COLO829 (cell line): Measurements from ENCODE around the gene GRAP2.
A peak's percentile ranks its signal among the peaks of the same experiment; 100 is the strongest.

Experiments
- DNase-seq: peaks from one replicate; pipeline ENCODE4 v3.0.0; 2012; ENCODE audit warnings: low spot score

Gene GRAP2

GRCh38 chr22:39925909-39926679 is 25.2 kb downstream of the GRAP2 start:
- no peak for DNase-seq

DNA sequence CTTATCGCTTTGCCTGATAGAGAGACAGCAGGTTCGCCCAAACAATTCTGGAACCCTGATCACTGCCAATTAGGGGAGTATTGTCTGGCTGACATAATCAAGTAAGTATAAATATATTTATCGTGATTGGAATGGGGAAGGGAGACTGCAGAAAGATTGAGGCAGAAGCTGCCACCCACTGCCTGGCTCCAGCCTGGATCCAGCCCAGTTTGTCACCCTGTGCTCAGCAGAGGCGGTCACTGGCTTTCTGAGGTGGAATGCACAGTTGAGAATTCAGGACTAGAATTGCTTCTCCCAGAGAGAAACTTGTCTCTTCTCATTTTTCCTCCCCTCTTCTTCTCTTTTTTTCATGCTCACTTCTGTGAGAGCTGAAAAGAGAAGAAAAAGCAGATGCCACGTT is 25.9 kb downstream of the GRAP2 start:
- DNase-seq: no peak

GRCh38 chr22:39927544-39927943 is 26.7 kb downstream of the GRAP2 start:
- DNase-seq: no peak

- peak; percentile 66 for DNase-seq
These were observed 27.9 kb downstream of the GRAP2 start for GRCh38 chr22:39928536-39929520.

- DNase-seq: no peak
These were observed 30.4 kb downstream of the GRAP2 start for GRCh38 chr22:39931251-39931650.

- DNase-seq: no peak
These were observed 31.3 kb downstream of the GRAP2 start for GRCh38 chr22:39932166-39932565.

DNA sequence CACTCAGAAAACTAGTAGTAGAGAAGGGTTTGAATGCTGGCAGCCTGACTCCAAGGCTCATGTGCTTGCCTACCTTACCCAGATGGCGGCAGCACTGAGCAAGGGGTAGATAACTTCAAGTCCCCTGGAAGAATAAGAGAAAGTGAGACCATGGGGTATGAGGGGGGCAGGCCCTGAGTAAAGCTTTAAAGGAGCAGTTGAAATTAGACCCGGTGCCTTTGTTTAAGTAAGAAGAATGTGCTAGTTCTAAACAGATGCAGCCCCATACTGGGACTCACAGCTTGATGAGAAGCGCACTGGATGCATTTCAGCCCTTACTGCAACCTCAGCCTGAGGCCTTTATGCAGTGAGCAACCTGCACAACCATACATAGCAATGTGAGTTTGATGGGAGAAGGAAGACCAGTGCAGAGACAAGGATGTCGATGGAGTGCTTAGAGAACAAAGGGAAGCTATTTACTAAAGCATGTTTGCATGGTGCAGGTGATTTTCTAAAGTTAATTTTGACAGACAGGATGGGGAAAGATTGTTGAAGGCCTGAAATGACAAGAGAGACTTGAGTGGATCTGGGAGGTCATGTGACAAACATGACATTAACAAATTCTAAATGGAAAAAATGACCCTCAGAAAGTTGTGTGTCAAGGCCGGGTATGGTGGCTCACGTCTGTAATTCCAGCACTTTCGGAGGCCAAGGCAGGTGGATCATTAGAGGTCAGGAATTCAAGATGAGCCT is 32.2 kb downstream of the GRAP2 start:
- peak; percentile 63 for DNase-seq

GRCh38 chr22:39933741-39934140 is 32.9 kb downstream of the GRAP2 start:
- DNase-seq: no peak

- no peak for DNase-seq
These were observed 34.2 kb downstream of the GRAP2 start for GRCh38 chr22:39935116-39935515.

GRCh38 chr22:39935612-39936011 is 34.7 kb downstream of the GRAP2 start:
- DNase-seq: no peak

DNA sequence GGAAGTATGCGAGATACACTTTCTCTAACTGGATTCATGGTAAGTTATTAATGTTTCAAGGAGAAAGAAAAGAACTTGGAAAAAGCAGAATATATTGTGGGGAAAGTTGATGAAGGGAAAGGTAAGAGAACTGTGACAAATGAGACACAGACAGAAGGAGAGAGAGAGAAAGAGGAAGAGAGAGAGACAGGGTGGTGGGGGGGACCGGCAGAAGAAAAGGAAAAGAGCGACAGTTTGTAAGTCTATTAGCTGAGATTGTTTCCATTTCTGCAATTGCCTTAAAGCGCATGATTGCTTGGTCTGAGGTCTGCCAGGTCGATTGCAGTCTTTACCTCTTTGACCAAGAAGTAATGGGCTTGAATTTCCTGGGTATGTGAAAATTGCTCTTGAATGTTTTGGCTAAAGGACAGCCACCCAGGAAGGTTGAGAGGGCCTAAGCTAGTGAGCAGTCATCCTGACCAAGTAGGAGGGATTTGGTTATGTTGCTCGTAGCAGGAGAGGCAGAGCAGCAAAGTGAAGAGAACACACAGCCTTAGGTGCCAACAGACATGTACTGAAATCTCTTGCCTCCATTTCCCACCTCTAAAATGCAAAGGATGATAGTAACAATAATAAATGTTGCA is 35.8 kb downstream of the GRAP2 start:
- DNase-seq: no peak

DNA sequence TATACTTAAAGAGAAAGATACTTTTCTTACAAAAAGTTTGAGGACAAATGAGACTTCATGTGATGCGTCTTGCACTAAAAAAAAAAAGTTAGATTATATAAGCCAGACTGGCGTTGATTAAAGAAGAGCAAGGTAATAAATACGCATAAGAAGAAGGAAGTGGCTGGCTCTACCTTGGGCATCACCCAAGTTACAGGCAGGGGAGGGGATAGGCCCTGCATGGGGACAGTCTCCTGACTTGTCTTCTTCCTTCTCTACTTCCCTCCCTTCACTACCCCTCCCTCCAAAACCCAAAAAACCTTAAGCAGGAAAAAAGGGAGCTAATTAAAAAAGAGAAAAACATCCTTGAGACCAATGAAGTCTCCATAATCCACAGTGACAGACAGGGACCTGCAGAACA is 37.0 kb downstream of the GRAP2 start:
- no peak for DNase-seq

DNA sequence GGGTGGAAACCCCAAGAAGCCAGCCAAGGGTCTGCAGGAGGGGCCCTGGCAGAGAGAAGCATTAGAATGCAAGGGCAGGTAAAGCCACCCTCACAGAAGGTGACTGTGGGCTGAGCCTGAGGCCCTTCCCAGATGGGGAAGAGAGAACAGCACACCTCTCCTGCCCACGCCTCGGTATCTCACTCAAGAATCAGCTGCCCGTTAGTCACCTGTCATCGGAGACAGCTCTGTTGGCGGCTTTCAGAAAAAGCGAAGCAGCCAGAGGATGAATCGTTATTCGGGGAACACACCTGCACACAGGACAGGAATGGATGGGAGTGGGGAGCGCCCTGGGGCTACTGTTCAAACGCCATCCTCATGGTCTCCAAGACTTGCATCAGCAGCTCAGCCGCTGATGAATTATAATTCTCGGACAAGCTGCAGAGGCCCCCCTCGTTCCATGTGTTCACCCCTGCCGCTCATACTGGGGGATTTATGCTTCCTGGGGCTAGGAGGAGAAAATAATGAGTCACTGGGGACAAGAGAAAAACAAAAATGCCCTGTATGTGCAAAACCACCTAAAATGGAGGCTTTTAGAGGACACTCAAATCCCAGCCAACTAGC is 37.7 kb downstream of the GRAP2 start:
- no peak for DNase-seq

DNA sequence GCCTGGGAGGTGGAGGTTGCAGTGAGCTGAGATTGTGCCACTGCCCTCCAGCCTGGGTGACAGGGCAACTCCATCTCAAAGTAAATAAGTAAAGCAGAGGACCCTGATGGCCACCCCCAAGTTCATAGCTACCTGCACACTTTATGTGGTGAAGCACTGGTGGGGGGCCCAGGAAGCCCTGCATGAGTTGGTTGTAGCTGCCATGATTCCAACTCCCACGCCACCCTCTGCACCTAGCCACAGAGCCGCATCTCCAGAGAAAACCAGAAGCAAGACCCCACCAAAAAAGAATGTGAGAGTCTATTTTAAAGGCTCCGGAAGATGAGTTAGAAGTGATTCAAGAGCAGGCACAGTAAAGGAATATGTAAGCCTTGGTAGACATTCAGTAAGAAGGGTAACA is 38.9 kb downstream of the GRAP2 start:
- no peak for DNase-seq

DNA sequence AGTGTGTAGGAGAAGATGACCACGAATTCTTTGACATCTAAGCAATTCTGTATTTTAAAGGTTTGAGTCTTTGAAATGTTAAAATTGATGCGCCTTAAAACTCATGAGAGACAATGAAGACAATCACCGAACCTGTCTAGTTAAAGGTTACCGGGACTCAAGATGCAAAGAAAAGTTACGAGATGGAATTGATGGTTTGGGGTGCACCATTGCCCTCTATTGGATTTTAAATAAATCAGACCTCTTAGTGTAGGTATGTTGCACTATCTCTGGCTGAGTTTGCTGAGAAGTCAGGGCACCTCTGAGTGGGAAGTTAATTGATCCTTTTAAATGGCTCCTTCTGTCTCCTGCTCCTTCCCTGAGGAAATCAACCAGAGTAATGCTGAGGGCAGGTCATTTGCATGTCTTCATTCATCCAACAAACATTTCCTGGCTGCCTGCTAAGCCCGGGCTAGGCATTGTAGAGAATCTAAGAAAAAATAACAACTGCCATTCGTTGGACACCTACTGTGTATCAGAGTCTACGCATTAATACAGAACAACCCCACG is 39.9 kb downstream of the GRAP2 start:
- no peak for DNase-seq

DNA sequence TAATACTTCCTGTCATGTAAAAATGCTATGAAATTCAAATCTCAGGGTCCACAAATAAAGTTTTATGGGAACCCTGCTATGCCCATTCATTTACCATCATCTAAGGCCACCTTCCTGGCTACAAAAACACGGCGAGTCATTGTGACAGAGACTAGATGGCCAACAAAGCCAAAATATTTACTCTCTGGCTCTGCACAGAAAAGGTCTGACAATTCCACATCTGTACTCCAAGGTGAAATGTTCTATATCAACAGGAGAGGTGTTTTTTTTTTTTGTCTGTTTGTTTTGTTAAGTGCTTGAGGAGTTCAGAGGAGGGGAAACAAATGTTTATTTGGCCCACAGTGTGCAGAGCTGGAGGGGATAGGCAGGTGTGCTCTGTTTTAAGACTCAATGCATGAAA is 40.7 kb downstream of the GRAP2 start:
- no peak for DNase-seq

DNA sequence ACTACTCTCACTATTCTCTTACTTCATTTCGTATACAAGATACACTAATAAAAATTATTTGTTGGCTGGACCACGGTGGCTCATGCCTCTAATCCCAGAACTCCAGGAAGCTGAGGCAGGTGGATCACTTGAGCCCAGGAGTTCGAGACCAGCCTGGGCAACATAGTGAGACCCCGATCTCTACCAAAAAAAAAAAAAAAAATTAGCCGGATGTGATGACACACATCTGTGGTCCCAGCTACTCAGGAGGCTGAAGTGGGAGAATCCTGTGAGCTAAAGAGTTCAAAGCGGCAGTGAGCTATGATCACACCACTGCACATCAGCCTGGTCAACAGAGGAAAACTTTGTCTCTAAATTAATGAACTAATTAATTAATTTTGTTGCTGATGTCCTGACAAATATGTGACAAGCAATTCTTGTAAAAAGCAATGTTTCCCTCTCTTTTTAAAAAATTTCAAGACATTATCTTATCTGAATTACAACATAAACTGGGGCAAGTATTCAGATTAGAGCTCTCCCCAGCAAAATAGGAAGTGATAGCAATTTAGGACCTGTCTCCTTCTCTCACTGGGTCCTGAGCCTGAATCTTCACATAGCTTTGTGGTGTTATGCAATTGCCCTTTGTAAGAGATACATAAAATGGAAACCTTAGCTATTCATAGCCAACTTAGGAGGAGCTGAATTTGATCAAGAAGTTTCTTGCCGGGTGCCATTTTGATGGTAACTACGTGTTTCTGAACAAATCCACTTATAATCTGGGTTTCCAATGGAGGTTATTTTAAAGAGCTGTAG is 41.8 kb downstream of the GRAP2 start:
- no peak for DNase-seq

- no peak for DNase-seq
These were observed 42.5 kb downstream of the GRAP2 start for GRCh38 chr22:39943337-39943736.

- DNase-seq: no peak
These were observed 43.3 kb downstream of the GRAP2 start for GRCh38 chr22:39943953-39944872.
